HEK293 (cell line): ENCODE measurements around the gene WFDC1.

Experiments used
- CTCF ChIA-PET: fragments of 350-600 bp; formaldehyde crosslinking; extraction: SDS; loops from one replicate; lab custom pipeline; 2021; ENCODE audit warnings: antibody characterized with exemption; lab: Yijun Ruan, JAX
- POLR2A ChIA-PET: fragments of 300-600 bp; formaldehyde crosslinking; extraction: SDS; loops from one replicate; lab custom pipeline; 2020; ENCODE audit warnings: antibody characterized with exemption, inconsistent platforms; lab: Yijun Ruan, JAX
- H3K27ac ChIP-seq: fragments of 200-500 bp; sonication (Bioruptor generic); 2 replicates; pipeline ENCODE4 v1.5.1; 2014; ENCODE audit warnings: low read depth, low read length, control low read depth, inconsistent platforms; ENCODE audit errors: extremely low read depth
- H3K36me3 ChIP-seq, 2 experiments: fragments of 200-500 bp in 1 of 2; sonication (Bioruptor generic) in 1 of 2; 1 replicate in 1 of 2; 2 replicates in 1 of 2; pipeline ENCODE4 v1.5.1; 2014 to 2017; ENCODE audit warnings: inconsistent platforms in 2 of 2, low read length in 2 of 2; ENCODE audit not compliant: control insufficient read depth in 2 of 2, insufficient read depth in 1 of 2
- H3K4me1 ChIP-seq: fragments of 200-500 bp; sonication (Bioruptor generic); 2 replicates; pipeline ENCODE4 v1.5.1; 2014; ENCODE audit warnings: mild to moderate bottlenecking, low read length, inconsistent platforms; ENCODE audit not compliant: control insufficient read depth, insufficient read depth
- H3K4me3 ChIP-seq: 2 replicates; pipeline ENCODE4 v1.5.1; 2011; ENCODE audit warnings: low read depth, mild to moderate bottlenecking, control low read depth, low read length, moderate library complexity
- H3K9me3 ChIP-seq: fragments of 200-500 bp; sonication (Bioruptor generic); 2 replicates; pipeline ENCODE4 v1.5.1; 2014; ENCODE audit warnings: low read depth, low read length, inconsistent platforms; ENCODE audit not compliant: control insufficient read depth, insufficient read depth
- GLI4 ChIP-seq: fragments of 450-650 bp; formaldehyde crosslinking; IDR thresholded peaks from 2 replicates; pipeline ENCODE4 v1.5.1; 2016; ENCODE audit warnings: missing biosample characterization, missing genetic modification characterization
- MEIS1 ChIP-seq: sonication (generic); formaldehyde crosslinking; IDR thresholded peaks from 2 replicates; pipeline ENCODE4 v1.8.1; 2022; ENCODE audit warnings: missing genetic modification reagents, mild to moderate bottlenecking, borderline replicate concordance
- RBAK ChIP-seq: fragments of 450-650 bp; formaldehyde crosslinking; IDR thresholded peaks from 2 replicates; pipeline ENCODE4 v1.5.1; 2016; ENCODE audit warnings: missing biosample characterization, missing genetic modification characterization
- SP3 ChIP-seq: fragments of 450-650 bp; formaldehyde crosslinking; IDR thresholded peaks from 2 replicates; pipeline ENCODE4 v1.5.1; 2016; ENCODE audit warnings: missing biosample characterization, missing genetic modification characterization
- ZFP3 ChIP-seq: fragments of 450-650 bp; formaldehyde crosslinking; IDR thresholded peaks from 2 replicates; pipeline ENCODE4 v1.5.1; 2016; ENCODE audit warnings: low read depth, missing biosample characterization, missing genetic modification characterization
- ZNF10 ChIP-seq: fragments of 450-650 bp; formaldehyde crosslinking; IDR thresholded peaks from 2 replicates; pipeline ENCODE4 v1.5.1; 2017; ENCODE audit warnings: missing biosample characterization, missing genetic modification characterization
- ZNF132 ChIP-seq: fragments of 450-650 bp; formaldehyde crosslinking; IDR thresholded peaks from 2 replicates; pipeline ENCODE4 v1.5.1; 2017; ENCODE audit warnings: missing biosample characterization, missing genetic modification characterization, borderline replicate concordance
- ZNF133 ChIP-seq: fragments of 450-650 bp; formaldehyde crosslinking; IDR thresholded peaks from 2 replicates; pipeline ENCODE4 v1.5.1; 2016; ENCODE audit warnings: missing biosample characterization, missing genetic modification characterization
- ZNF221 ChIP-seq: fragments of 450-650 bp; formaldehyde crosslinking; IDR thresholded peaks from 2 replicates; pipeline ENCODE4 v1.5.1; 2017; ENCODE audit warnings: missing biosample characterization, missing genetic modification characterization, borderline replicate concordance
- ZNF266 ChIP-seq: fragments of 450-650 bp; formaldehyde crosslinking; IDR thresholded peaks from 2 replicates; pipeline ENCODE4 v1.5.1; 2016; ENCODE audit warnings: missing biosample characterization, missing genetic modification characterization, low read depth
- ZNF473 ChIP-seq: fragments of 450-650 bp; formaldehyde crosslinking; IDR thresholded peaks from 2 replicates; pipeline ENCODE4 v1.5.1; 2017; ENCODE audit warnings: missing biosample characterization, missing genetic modification characterization
- ZNF510 ChIP-seq: fragments of 450-650 bp; formaldehyde crosslinking; IDR thresholded peaks from 2 replicates; pipeline ENCODE4 v1.5.1; 2018; ENCODE audit warnings: mild to moderate bottlenecking, missing genetic modification characterization, missing biosample characterization; ENCODE audit not compliant: insufficient replicate concordance
- ZNF529 ChIP-seq: fragments of 450-650 bp; formaldehyde crosslinking; IDR thresholded peaks from 2 replicates; pipeline ENCODE4 v1.5.1; 2017; ENCODE audit warnings: missing genetic modification characterization, missing biosample characterization; ENCODE audit not compliant: insufficient replicate concordance
- ZNF530 ChIP-seq: fragments of 450-650 bp; formaldehyde crosslinking; IDR thresholded peaks from 2 replicates; pipeline ENCODE4 v1.5.1; 2016; ENCODE audit warnings: low read depth, missing biosample characterization, missing genetic modification characterization
- ZNF621 ChIP-seq: fragments of 450-650 bp; formaldehyde crosslinking; IDR thresholded peaks from 2 replicates; pipeline ENCODE4 v1.5.1; 2017; ENCODE audit warnings: missing biosample characterization, missing genetic modification characterization
- ZNF664 ChIP-seq: fragments of 450-650 bp; formaldehyde crosslinking; IDR thresholded peaks from 2 replicates; pipeline ENCODE4 v1.5.1; 2016; ENCODE audit warnings: missing biosample characterization, missing genetic modification characterization
- ZNF785 ChIP-seq: fragments of 450-650 bp; formaldehyde crosslinking; IDR thresholded peaks from 2 replicates; pipeline ENCODE4 v1.5.1; 2016; ENCODE audit warnings: missing biosample characterization, missing genetic modification characterization
- ZXDB ChIP-seq: fragments of 450-650 bp; formaldehyde crosslinking; IDR thresholded peaks from 2 replicates; pipeline ENCODE4 v1.5.1; 2016; ENCODE audit warnings: missing biosample characterization, missing genetic modification characterization
- TF ChIP-seq, protein P1 (sequence below): fragments of 450-650 bp; formaldehyde crosslinking; IDR thresholded peaks from 2 replicates; pipeline ENCODE4 v1.5.1; 2016; ENCODE audit warnings: missing biosample characterization, missing genetic modification characterization
- TF ChIP-seq, protein P2 (sequence below): fragments of 450-650 bp; formaldehyde crosslinking; IDR thresholded peaks from 2 replicates; pipeline ENCODE4 v1.5.1; 2017; ENCODE audit warnings: missing biosample characterization, missing genetic modification characterization
- TF ChIP-seq, protein P3 (sequence below): sonication (generic); formaldehyde crosslinking; IDR thresholded peaks from 2 replicates; pipeline ENCODE4 v1.8.1; 2022; ENCODE audit warnings: mild to moderate bottlenecking, moderate library complexity, missing genetic modification reagents
- TF ChIP-seq, protein P4 (sequence below): fragments of 450-650 bp; formaldehyde crosslinking; IDR thresholded peaks from 2 replicates; pipeline ENCODE4 v1.5.1; 2016; ENCODE audit warnings: missing biosample characterization, missing genetic modification characterization
- TF ChIP-seq, protein P5 (sequence below): fragments of 450-650 bp; formaldehyde crosslinking; IDR thresholded peaks from 2 replicates; pipeline ENCODE4 v1.5.1; 2016; ENCODE audit warnings: missing biosample characterization, missing genetic modification characterization
- TF ChIP-seq, protein P6 (sequence below): fragments of 450-650 bp; formaldehyde crosslinking; IDR thresholded peaks from 2 replicates; pipeline ENCODE4 v1.5.1; 2016; ENCODE audit warnings: missing biosample characterization, missing genetic modification characterization

WFDC1 gene

DNA sequence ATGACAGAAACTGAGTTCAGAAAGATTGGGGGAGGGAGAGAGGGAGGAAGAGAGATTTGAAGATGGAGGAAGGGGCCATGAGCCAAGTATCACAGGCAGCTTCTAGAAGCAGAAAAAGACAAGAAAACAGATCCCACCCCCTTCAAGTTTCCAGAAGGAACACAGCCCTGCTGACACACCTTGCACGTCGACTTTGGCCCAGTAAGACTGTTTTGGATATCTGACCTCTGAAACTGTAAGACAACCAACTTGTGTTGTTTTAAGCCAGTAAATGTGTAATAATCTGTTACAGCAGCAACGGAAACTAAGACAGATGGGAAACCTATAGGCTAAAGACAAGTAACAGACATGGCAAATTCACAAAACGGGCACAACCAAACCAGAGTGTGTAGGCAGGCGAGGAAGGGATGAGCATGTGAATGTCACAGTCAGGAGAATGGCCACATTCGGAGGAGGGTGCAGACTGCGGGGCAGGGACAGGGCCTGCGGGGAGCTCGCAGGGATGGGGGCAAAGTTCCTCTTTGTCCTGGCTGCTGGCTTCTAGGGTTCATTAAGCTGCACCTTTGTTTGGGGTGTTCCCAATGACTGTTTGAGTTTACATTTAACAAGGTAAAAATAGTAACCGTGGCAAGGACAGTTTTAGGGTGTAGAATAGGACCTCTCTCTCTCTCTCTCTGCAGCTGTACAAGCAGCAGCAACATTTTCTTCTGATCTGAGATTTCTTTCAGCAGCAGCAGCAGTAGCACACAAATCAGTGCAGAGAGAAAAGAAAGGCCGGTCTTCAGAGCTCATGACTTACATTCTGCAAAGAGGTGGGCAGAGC lies 55.4 kb downstream of the WFDC1 start:
- TF ChIP-seq, protein P1, sequence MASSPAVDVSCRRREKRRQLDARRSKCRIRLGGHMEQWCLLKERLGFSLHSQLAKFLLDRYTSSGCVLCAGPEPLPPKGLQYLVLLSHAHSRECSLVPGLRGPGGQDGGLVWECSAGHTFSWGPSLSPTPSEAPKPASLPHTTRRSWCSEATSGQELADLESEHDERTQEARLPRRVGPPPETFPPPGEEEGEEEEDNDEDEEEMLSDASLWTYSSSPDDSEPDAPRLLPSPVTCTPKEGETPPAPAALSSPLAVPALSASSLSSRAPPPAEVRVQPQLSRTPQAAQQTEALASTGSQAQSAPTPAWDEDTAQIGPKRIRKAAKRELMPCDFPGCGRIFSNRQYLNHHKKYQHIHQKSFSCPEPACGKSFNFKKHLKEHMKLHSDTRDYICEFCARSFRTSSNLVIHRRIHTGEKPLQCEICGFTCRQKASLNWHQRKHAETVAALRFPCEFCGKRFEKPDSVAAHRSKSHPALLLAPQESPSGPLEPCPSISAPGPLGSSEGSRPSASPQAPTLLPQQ (tag by site-specific recombination), result no peak
- TF ChIP-seq ZNF10 (no peak), ZXDB (tag by site-specific recombination) (no peak), ZNF621 (tag by site-specific recombination) (no peak), MEIS1 (no peak), RBAK (no peak), ZNF266 (tag by site-specific recombination) (no peak), GLI4 (no peak), ZNF133 (tag by site-specific recombination) (no peak), ZNF473 (tag by site-specific recombination) (no peak), SP3 (tag by site-specific recombination) (no peak)
- TF ChIP-seq, protein P2, sequence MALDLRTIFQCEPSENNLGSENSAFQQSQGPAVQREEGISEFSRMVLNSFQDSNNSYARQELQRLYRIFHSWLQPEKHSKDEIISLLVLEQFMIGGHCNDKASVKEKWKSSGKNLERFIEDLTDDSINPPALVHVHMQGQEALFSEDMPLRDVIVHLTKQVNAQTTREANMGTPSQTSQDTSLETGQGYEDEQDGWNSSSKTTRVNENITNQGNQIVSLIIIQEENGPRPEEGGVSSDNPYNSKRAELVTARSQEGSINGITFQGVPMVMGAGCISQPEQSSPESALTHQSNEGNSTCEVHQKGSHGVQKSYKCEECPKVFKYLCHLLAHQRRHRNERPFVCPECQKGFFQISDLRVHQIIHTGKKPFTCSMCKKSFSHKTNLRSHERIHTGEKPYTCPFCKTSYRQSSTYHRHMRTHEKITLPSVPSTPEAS (tag by site-specific recombination), result no peak
- TF ChIP-seq, protein P3, sequence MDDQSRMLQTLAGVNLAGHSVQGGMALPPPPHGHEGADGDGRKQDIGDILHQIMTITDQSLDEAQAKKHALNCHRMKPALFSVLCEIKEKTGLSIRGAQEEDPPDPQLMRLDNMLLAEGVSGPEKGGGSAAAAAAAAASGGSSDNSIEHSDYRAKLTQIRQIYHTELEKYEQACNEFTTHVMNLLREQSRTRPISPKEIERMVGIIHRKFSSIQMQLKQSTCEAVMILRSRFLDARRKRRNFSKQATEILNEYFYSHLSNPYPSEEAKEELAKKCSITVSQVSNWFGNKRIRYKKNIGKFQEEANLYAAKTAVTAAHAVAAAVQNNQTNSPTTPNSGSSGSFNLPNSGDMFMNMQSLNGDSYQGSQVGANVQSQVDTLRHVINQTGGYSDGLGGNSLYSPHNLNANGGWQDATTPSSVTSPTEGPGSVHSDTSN (CRISPR knock-in tag), result no peak
- CTCF ChIA-PET, result interaction anchor here (0.5 kb wide), 1 partner anchor 161 kb away, joined by 3 read pairs; no protein-coding TSS in a partner anchor
- POLR2A ChIA-PET, result no interaction called here

DNA sequence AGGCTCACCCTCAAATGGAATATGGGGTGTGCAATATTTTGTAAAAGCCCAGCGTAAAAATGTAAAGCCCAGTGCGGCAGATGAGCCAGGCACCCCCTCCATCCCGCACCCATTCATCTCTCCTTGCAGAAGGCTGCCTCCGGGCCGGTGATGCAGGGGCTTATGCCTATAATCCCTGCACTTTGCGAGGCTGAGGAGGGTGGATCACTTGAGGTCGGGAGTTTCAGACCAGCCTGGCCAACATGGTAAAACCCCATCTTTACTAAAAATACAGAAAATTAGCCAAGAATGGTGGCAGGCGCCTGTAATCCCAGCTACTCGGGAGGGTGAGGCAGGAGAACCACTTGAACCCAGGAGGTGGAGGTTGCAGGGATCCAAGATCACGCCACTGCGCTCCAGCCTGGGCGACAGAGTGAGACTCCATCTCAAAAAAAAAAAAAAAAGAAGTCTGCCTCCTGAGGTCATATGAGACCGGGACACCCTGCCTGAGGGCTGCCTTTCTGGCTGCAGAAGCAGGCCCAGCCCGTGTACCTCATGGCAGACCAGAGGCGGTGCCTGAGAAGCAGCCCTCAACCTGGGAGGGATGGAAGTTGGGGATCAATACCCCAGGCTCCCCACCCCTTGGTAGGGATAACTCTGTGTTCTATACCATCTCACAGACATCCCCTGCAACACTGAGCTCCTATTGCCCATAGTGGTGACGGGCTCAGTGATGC lies 56.2 kb downstream of the WFDC1 start:
- Histone ChIP-seq H3K36me3 (no peaks in the 10 kb centered on the region), H3K27ac (no peak overlapping the region), H3K9me3 (no peaks in the 10 kb centered on the region), H3K4me3 (no peak overlapping the region), H3K4me1 (no peaks in the 10 kb centered on the region)
- POLR2A ChIA-PET, result no interaction called here
- CTCF ChIA-PET, result interaction anchor here (0.5 kb wide), 1 partner anchor 160 kb away, joined by 3 read pairs; no protein-coding TSS in a partner anchor
- TF ChIP-seq, protein P4, sequence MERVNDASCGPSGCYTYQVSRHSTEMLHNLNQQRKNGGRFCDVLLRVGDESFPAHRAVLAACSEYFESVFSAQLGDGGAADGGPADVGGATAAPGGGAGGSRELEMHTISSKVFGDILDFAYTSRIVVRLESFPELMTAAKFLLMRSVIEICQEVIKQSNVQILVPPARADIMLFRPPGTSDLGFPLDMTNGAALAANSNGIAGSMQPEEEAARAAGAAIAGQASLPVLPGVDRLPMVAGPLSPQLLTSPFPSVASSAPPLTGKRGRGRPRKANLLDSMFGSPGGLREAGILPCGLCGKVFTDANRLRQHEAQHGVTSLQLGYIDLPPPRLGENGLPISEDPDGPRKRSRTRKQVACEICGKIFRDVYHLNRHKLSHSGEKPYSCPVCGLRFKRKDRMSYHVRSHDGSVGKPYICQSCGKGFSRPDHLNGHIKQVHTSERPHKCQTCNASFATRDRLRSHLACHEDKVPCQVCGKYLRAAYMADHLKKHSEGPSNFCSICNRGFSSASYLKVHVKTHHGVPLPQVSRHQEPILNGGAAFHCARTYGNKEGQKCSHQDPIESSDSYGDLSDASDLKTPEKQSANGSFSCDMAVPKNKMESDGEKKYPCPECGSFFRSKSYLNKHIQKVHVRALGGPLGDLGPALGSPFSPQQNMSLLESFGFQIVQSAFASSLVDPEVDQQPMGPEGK (tag by site-specific recombination), result no peak
- TF ChIP-seq, protein P5, sequence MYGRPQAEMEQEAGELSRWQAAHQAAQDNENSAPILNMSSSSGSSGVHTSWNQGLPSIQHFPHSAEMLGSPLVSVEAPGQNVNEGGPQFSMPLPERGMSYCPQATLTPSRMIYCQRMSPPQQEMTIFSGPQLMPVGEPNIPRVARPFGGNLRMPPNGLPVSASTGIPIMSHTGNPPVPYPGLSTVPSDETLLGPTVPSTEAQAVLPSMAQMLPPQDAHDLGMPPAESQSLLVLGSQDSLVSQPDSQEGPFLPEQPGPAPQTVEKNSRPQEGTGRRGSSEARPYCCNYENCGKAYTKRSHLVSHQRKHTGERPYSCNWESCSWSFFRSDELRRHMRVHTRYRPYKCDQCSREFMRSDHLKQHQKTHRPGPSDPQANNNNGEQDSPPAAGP (tag by site-specific recombination), result no peak
- TF ChIP-seq, protein P6, sequence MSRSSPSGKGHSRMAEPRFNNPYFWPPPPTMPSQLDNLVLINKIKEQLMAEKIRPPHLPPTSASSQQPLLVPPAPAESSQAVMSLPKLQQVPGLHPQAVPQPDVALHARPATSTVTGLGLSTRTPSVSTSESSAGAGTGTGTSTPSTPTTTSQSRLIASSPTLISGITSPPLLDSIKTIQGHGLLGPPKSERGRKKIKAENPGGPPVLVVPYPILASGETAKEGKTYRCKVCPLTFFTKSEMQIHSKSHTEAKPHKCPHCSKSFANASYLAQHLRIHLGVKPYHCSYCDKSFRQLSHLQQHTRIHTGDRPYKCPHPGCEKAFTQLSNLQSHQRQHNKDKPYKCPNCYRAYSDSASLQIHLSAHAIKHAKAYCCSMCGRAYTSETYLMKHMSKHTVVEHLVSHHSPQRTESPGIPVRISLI, result no peak
- TF ChIP-seq ZNF529 (tag by site-specific recombination) (no peak), ZNF664 (tag by site-specific recombination) (no peak), ZNF530 (tag by site-specific recombination) (no peak), ZNF510 (tag by site-specific recombination) (no peak), ZNF785 (no peak), ZNF132 (tag by site-specific recombination) (no peak), ZNF473 (tag by site-specific recombination) (no peak), ZNF221 (no peak), ZFP3 (tag by site-specific recombination) (no peak)
- TF ChIP-seq, protein P3 (CRISPR knock-in tag), result no peak

More for the DNA sequence above, 55.4 kb downstream of the WFDC1 start:
- Histone ChIP-seq H3K9me3 (no peaks in the 10 kb centered on the region), H3K4me3 (no peak overlapping the region), H3K4me1 (no peaks in the 10 kb centered on the region), H3K27ac (no peak overlapping the region), H3K36me3 (no peaks in the 10 kb centered on the region)
